H1 (cell line): ENCODE data around the gene TIGD1. TPM values are rescaled to one million over a fixed set of nuclear protein-coding genes. Genes with fewer than 3 reads are reported as not detected.

Experiments used
- CTCF ChIA-PET: fragments of 300-600 bp; sonication (Branson Sonifier 250); formaldehyde crosslinking; loops from one replicate; lab custom pipeline; 2021; ENCODE audit not compliant: partially characterized antibody; lab: Charles Lee
- POLR2A ChIA-PET: fragments of 300-600 bp; sonication (Branson Sonifier 250); formaldehyde crosslinking; loops from one replicate; lab custom pipeline; 2021; ENCODE audit warnings: inconsistent platforms; ENCODE audit not compliant: partially characterized antibody; lab: Charles Lee
- DNase-seq, 2 experiments: peaks; one replicate each; pipeline versions ENCODE4 v3.0.0 to v3.0.0-alpha.2; 2010 to 2022; ENCODE audit warnings: low spot score in 2 of 2, low read depth in 1 of 2, mixed read lengths in 1 of 2
- FAIRE-seq: peaks from 2 replicates; lab custom pipeline; 2011; peaks lifted over from hg19 to GRCh38; lab: Jason Lieb, UNC
- H2AFZ ChIP-seq: 2 replicates; pipeline ENCODE4 v1.8.1; 2012; ENCODE audit warnings: low read length, inconsistent platforms
- H2AK5ac ChIP-seq: 2 replicates; pipeline ENCODE4 v1.6.1; 2013; ENCODE audit warnings: low read depth, low read length
- H2BK120ac ChIP-seq: replicated peaks from 2 replicates; pipeline ENCODE3; 2013; ENCODE audit warnings: low read depth, low read length, inconsistent platforms
- H2BK12ac ChIP-seq: 2 replicates; pipeline ENCODE4 v1.6.1; 2013; ENCODE audit warnings: low read depth, low read length
- H2BK15ac ChIP-seq: 2 replicates; pipeline ENCODE4 v1.6.1; 2013; ENCODE audit warnings: low read length
- H2BK20ac ChIP-seq: 2 replicates; pipeline ENCODE4 v1.6.1; 2013; ENCODE audit warnings: low read length
- H2BK5ac ChIP-seq: 2 replicates; pipeline ENCODE4 v1.6.1; 2013; ENCODE audit warnings: low read depth, low read length
- H3K14ac ChIP-seq: 2 replicates; pipeline ENCODE4 v1.6.1; 2013; ENCODE audit warnings: inconsistent platforms; ENCODE audit not compliant: insufficient read length
- H3K18ac ChIP-seq: 2 replicates; pipeline ENCODE4 v1.6.1; 2013; ENCODE audit warnings: low read length; ENCODE audit errors: extremely low read depth
- H3K23ac ChIP-seq: 2 replicates; pipeline ENCODE4 v1.6.1; 2013; ENCODE audit warnings: inconsistent platforms; ENCODE audit not compliant: insufficient read length
- H3K23me2 ChIP-seq: 2 replicates; pipeline ENCODE4 v1.6.1; 2013; ENCODE audit warnings: low read depth, low read length
- H3K27ac ChIP-seq: 2 replicates; pipeline ENCODE4 v1.6.1; 2011; ENCODE audit warnings: low read depth, low read length, inconsistent platforms
- H3K27me3 ChIP-seq, 4 experiments: replicated peaks in 1 of 4; 1 replicate in 1 of 4; 2 replicates in 3 of 4; pipeline versions ENCODE4 v1.6.1 to v1.8.1; 2011 to 2013; ENCODE audit warnings: low read length in 3 of 4, mild to moderate bottlenecking in 3 of 4, inconsistent platforms in 2 of 4, mixed read lengths in 2 of 4, moderate library complexity in 1 of 4; ENCODE audit not compliant: control insufficient read depth in 3 of 4, insufficient read depth in 3 of 4; ENCODE audit errors: extremely low read depth in 1 of 4
- H3K36me3 ChIP-seq, 4 experiments: 2 replicates each; pipeline versions ENCODE4 v1.6.1 to v1.8.1; 2011 to 2013; ENCODE audit warnings: mild to moderate bottlenecking in 4 of 4, low read length in 3 of 4, moderate library complexity in 2 of 4, control low read depth in 1 of 4, inconsistent platforms in 1 of 4; ENCODE audit not compliant: insufficient read depth in 4 of 4, control insufficient read depth in 2 of 4
- H3K4ac ChIP-seq: replicated peaks from 2 replicates; pipeline ENCODE3; 2013; ENCODE audit warnings: low read length, low read depth, mixed read lengths, inconsistent platforms; ENCODE audit not compliant: insufficient read length
- H3K4me1 ChIP-seq, 4 experiments: replicated peaks in 1 of 4; 1 replicate in 1 of 4; 2 replicates in 3 of 4; pipeline versions ENCODE4 v1.6.1 to v1.8.1; 2011 to 2013; ENCODE audit warnings: low read length in 3 of 4, inconsistent platforms in 2 of 4, mixed read lengths in 1 of 4; ENCODE audit not compliant: insufficient read depth in 4 of 4, control insufficient read depth in 3 of 4
- H3K4me2 ChIP-seq, 2 experiments: 2 replicates each; pipeline versions ENCODE4 v1.6.1 to v1.8.1; 2011 to 2013; ENCODE audit warnings: low read depth in 2 of 2, low read length in 2 of 2, control low read depth in 1 of 2, inconsistent platforms in 1 of 2, mild to moderate bottlenecking in 1 of 2; ENCODE audit not compliant: insufficient read depth in 1 of 2
- H3K4me3 ChIP-seq, 4 experiments: fragments of 200-600, 300-600 bp in 1 of 4; sonication (generic), shearing (Covaris generic), sonication (Bioruptor Twin) in 1 of 4; 2 replicates each; pipeline versions ENCODE4 v1.5.1 to v1.8.1; 2011 to 2016; ENCODE audit warnings: low read length in 4 of 4, low read depth in 3 of 4, control low read depth in 2 of 4, inconsistent platforms in 2 of 4, mild to moderate bottlenecking in 2 of 4, mixed read lengths in 1 of 4, moderate library complexity in 1 of 4; ENCODE audit not compliant: insufficient read depth in 2 of 4; ENCODE audit errors: extremely low read depth in 1 of 4
- H3K56ac ChIP-seq: replicated peaks from 2 replicates; pipeline ENCODE3; 2013; ENCODE audit warnings: low read depth, mild to moderate bottlenecking, mixed read lengths, low read length, inconsistent platforms; ENCODE audit not compliant: insufficient read length
- H3K79me1 ChIP-seq: 2 replicates; pipeline ENCODE4 v1.6.1; 2013; ENCODE audit warnings: low read depth, low read length, control low read depth
- H3K79me2 ChIP-seq, 2 experiments: 2 replicates each; pipeline versions ENCODE4 v1.6.1 to v1.8.1; 2012 to 2013; ENCODE audit warnings: low read length in 2 of 2, mild to moderate bottlenecking in 2 of 2, inconsistent platforms in 1 of 2; ENCODE audit not compliant: insufficient read depth in 2 of 2, control insufficient read depth in 1 of 2
- H3K9ac ChIP-seq, 4 experiments: replicated peaks in 1 of 4; 1 replicate in 1 of 4; 2 replicates in 3 of 4; pipeline versions ENCODE4 v1.6.1 to v1.8.1; 2011 to 2013; ENCODE audit warnings: low read depth in 3 of 4, low read length in 3 of 4, control low read depth in 2 of 4, mild to moderate bottlenecking in 2 of 4, moderate library complexity in 2 of 4, inconsistent platforms in 1 of 4; ENCODE audit errors: extremely low read depth in 1 of 4
- H3K9me3 ChIP-seq, 2 experiments: 2 replicates each; pipeline versions ENCODE4 v1.6.1 to v1.8.1; 2012 to 2013; ENCODE audit warnings: mild to moderate bottlenecking in 2 of 2, moderate library complexity in 2 of 2, control low read depth in 1 of 2, inconsistent platforms in 1 of 2, low read depth in 1 of 2, low read length in 1 of 2, mixed read lengths in 1 of 2; ENCODE audit not compliant: insufficient read depth in 2 of 2
- H4K20me1 ChIP-seq, 2 experiments: replicated peaks in 1 of 2; 2 replicates each; pipeline versions ENCODE3 to v1.8.1; 2011 to 2013; ENCODE audit warnings: inconsistent platforms in 2 of 2, low read length in 2 of 2, mild to moderate bottlenecking in 1 of 2; ENCODE audit not compliant: insufficient read depth in 2 of 2, control insufficient read depth in 1 of 2
- H4K5ac ChIP-seq: 2 replicates; pipeline ENCODE4 v1.6.1; 2013; ENCODE audit warnings: low read length, low read depth, mixed read lengths, inconsistent platforms; ENCODE audit not compliant: insufficient read length
- H4K8ac ChIP-seq: 2 replicates; pipeline ENCODE4 v1.8.0; 2013; ENCODE audit warnings: mild to moderate bottlenecking, moderate library complexity, low read length, inconsistent platforms; ENCODE audit not compliant: insufficient read depth; ENCODE audit errors: extremely low read depth
- H4K91ac ChIP-seq: replicated peaks from 2 replicates; pipeline ENCODE3; 2013; ENCODE audit warnings: low read length, mixed read lengths, inconsistent platforms; ENCODE audit not compliant: insufficient read length
- BRCA1 ChIP-seq: IDR thresholded peaks from 2 replicates; pipeline ENCODE4 v1.6.1; 2012; ENCODE audit warnings: low read depth, low read length, improper control_type of control experiment
- CHD1 ChIP-seq: IDR thresholded peaks from 2 replicates; pipeline ENCODE4 v1.6.1; 2012; ENCODE audit warnings: low read depth, low read length, improper control_type of control experiment
- E2F6 ChIP-seq: IDR thresholded peaks from 2 replicates; pipeline ENCODE4 v1.6.1; 2012; ENCODE audit warnings: inconsistent platforms
- EP300 ChIP-seq, 2 experiments: IDR thresholded peaks; 1 replicate in 1 of 2; 2 replicates in 1 of 2; pipeline ENCODE4 v1.6.1; 2011 to 2012; ENCODE audit warnings: low read depth in 2 of 2, low read length in 2 of 2, mild to moderate bottlenecking in 2 of 2, borderline replicate concordance in 1 of 2, inconsistent platforms in 1 of 2, moderate library complexity in 1 of 2
- NRF1 ChIP-seq: IDR thresholded peaks from 2 replicates; pipeline ENCODE4 v1.6.1; 2011; ENCODE audit warnings: mild to moderate bottlenecking, low read depth, low read length, improper control_type of control experiment
- POLR2A ChIP-seq, 2 experiments: IDR thresholded peaks; 1 replicate in 1 of 2; 2 replicates in 1 of 2; pipeline ENCODE4 v1.6.1; 2011; ENCODE audit warnings: low read depth in 2 of 2, low read length in 2 of 2, mild to moderate bottlenecking in 2 of 2; ENCODE audit errors: control extremely low read depth in 1 of 2
- POLR2AphosphoS5 ChIP-seq: IDR thresholded peaks from 2 replicates; pipeline ENCODE4 v1.6.1; 2011; ENCODE audit warnings: low read depth, low read length
- RFX5 ChIP-seq: IDR thresholded peaks from 2 replicates; pipeline ENCODE4 v1.6.1; 2011; ENCODE audit warnings: low read depth, low read length, improper control_type of control experiment, borderline replicate concordance
- SUZ12 ChIP-seq: fragments of 200-600 bp; sonication (generic); IDR thresholded peaks from 2 replicates; pipeline ENCODE4 v1.6.1; 2012; ENCODE audit warnings: mild to moderate bottlenecking, inconsistent platforms, low read length, moderate library complexity, mixed read lengths
- TBP ChIP-seq: IDR thresholded peaks from 2 replicates; pipeline ENCODE4 v1.6.1; 2011; ENCODE audit warnings: low read depth, low read length, improper control_type of control experiment
- WGBS, 2 experiments: shearing (Covaris generic) in 1 of 2; methylation state at CpG; one replicate each; pipeline versions ENCODE4 v1.1.6 to v1.1.7; 2013 to 2015; ENCODE audit warnings: low lambda C conversion rate in 2 of 2, mixed read lengths in 2 of 2, inconsistent platforms in 1 of 2, low coverage in 1 of 2, missing lambda C conversion rate in 1 of 2; ENCODE audit not compliant: insufficient replicate concordance in 2 of 2, insufficient coverage in 1 of 2, insufficient read length in 1 of 2; ENCODE audit errors: extremely low coverage in 1 of 2, missing lambda C conversion rate in 1 of 2; 5-methylcytosine and 5-hydroxymethylcytosine counted together
- polyA plus RNA-seq, 7 experiments: library from polyadenylated mRNA; depleted of rRNA in 3 of 7; stranded (reverse) in 5 of 7; unstranded in 2 of 7; fragments of >200 nt in 5 of 7; fragments of 200-250 nt in 2 of 7; gene quantifications; 1 replicate in 5 of 7; 2 replicates in 1 of 7; 4 replicates in 1 of 7; pipeline versions ENCODE4 v1.2.1 to v1.2.3, GENCODE V29; 2011 to 2013; ENCODE audit warnings: missing spikeins in 2 of 7, mixed read lengths in 2 of 7
- total RNA-seq: library from RNA; stranded (reverse); fragmentation: NEBNext Ultra II Directional; extraction: Animal tissue kit (Norgen Biotek cat#: 25700); gene quantifications from 2 replicates; pipeline ENCODE4 v1.2.1, GENCODE V29; 2021

The TIGD1 gene
- total and polyA plus RNA-seq, 2 of the 8 experiments (the other 6 are each of a cell fraction or from before 2014, with no cell fraction given): 4.7 to 8.3 TPM

- H3K9ac ChIP-seq: peak overlapping the region; percentile 72 to 93 (median 85)
- DNase-seq: no peak
- H3K4me2 ChIP-seq: peak overlapping the region; percentile 89
- H3K36me3 ChIP-seq: peaks cover 0 to 9% (median under 1%) of the 10 kb centered on the region in 4 experiments; a peak in 3 of 8 replicates
- H3K56ac ChIP-seq: no peak overlapping the region
- FAIRE-seq: no peak
- peak overlapping the region; percentile 90 for H3K18ac ChIP-seq
- H2BK120ac ChIP-seq: no peak overlapping the region
- H3K4ac ChIP-seq: no peak overlapping the region
- peak overlapping the region; percentile 46 for H4K5ac ChIP-seq
- H3K79me1 ChIP-seq: peaks cover 19% of the 10 kb centered on the region
- peaks cover 16 to 63% of the 10 kb centered on the region in 2 experiments for H3K79me2 ChIP-seq
- CTCF ChIA-PET: interaction anchor here (0.9 to 1.5 kb wide), 2 partner anchors 11 to 12 kb away, joined by 4 to 5 read pairs; partner anchors contain the start of gene CHRNG
- H3K23me2 ChIP-seq: peaks cover 12% of the 10 kb centered on the region; the same call in 1 of the 2 replicates
- no peak overlapping the region for H2BK20ac ChIP-seq
- no peak overlapping the region for H4K91ac ChIP-seq
- POLR2A ChIA-PET: interaction anchor here (1.0 to 2.8 kb wide), 10 partner anchors 9 to 42 kb away, joined by 3 to 24 read pairs (median 4); partner anchors contain the start of genes CHRNG and PRSS56
- H3K14ac ChIP-seq: no peak overlapping the region
- H4K20me1 ChIP-seq: peaks cover 5 to 12% of the 10 kb centered on the region in 2 experiments
- H2BK5ac ChIP-seq: peak overlapping the region; percentile 92
- H3K4me1 ChIP-seq: peaks cover 0 to 6% (median 5%) of the 10 kb centered on the region in 4 experiments; a peak in 6 of 7 replicates
- no peaks in the 10 kb centered on the region for H3K9me3 ChIP-seq
- peak overlapping the region; percentile 25; the same call in 1 of the 2 replicates for H2AK5ac ChIP-seq
- H3K4me3 ChIP-seq: peak overlapping the region; percentile 81 to 94 (median 90)
- no peak overlapping the region for H3K23ac ChIP-seq
- no peaks in the 10 kb centered on the region for H3K27me3 ChIP-seq
- 31% methylated on average over 21 of the region's 21 CpGs; no CpG with 5 or more reads in 1 of the 2 experiments for WGBS, 2 experiments
- peak overlapping the region; percentile 88 for H3K27ac ChIP-seq
- H4K8ac ChIP-seq: peak overlapping the region; percentile 97; the same call in 1 of the 2 replicates
- peak overlapping the region; percentile 62; the same call in 1 of the 2 replicates for H2AFZ ChIP-seq
- TF ChIP-seq E2F6: no peak
- no peak for TF ChIP-seq NRF1
- TF ChIP-seq BRCA1: no peak
- no peak for TF ChIP-seq SUZ12
- TF ChIP-seq POLR2AphosphoS5: no peak
- TF ChIP-seq POLR2A (IDR thresholded peaks at IDR 0.05; ENCODE audit: control extremely low read depth in 1 of 2, low read depth in 2 of 2, low read length in 2 of 2): no peak
- TF ChIP-seq EP300 (IDR thresholded peaks at IDR 0.05; ENCODE audit: borderline replicate concordance in 1 of 2, low read depth in 2 of 2, low read length in 2 of 2): no peak
- TF ChIP-seq RFX5: no peak
- no peak for TF ChIP-seq TBP
- no peak for TF ChIP-seq CHD1
- TF ChIP-seq, all 59 proteins: peak for 0
- Histone ChIP-seq H2BK15ac (no peak overlapping the region), H2BK12ac (peak overlapping the region; percentile 64; the same call in 1 of the 2 replicates)
These were observed 553 bp downstream of the TIGD1 start for GRCh38 chr2:232549655-232550353.
